Osteoblast (primary cell): ENCODE measurements around the gene PRMT1. TPM values are rescaled to one million over a fixed set of nuclear protein-coding genes. Genes with fewer than 3 reads are reported as not detected.

ENCODE experiments used
- DNase-seq: peaks from one replicate; pipeline ENCODE4 v3.0.0; 2011; ENCODE audit warnings: low spot score, mixed read lengths; ENCODE audit not compliant: insufficient read length; ENCODE audit errors: missing footprints
- H2AFZ ChIP-seq: 2 replicates; pipeline ENCODE4 v1.6.0; 2011; ENCODE audit warnings: mild to moderate bottlenecking, low read length
- H3K27ac ChIP-seq: 2 replicates; pipeline ENCODE4 v1.5.1; 2011; ENCODE audit warnings: mild to moderate bottlenecking, low read depth, low read length, moderate library complexity
- H3K27me3 ChIP-seq: 2 replicates; pipeline ENCODE4 v1.6.0; 2012; ENCODE audit warnings: mild to moderate bottlenecking, control low read depth, inconsistent platforms, low read length, moderate library complexity; ENCODE audit not compliant: insufficient read depth
- H3K36me3 ChIP-seq: 2 replicates; pipeline ENCODE4 v1.5.1; 2011; ENCODE audit warnings: mild to moderate bottlenecking, low read length, control low read depth, moderate library complexity; ENCODE audit not compliant: insufficient read depth
- H3K4me1 ChIP-seq: 2 replicates; pipeline ENCODE4 v1.5.1; 2011; ENCODE audit warnings: mild to moderate bottlenecking, low read length, control low read depth, moderate library complexity; ENCODE audit not compliant: insufficient read depth
- H3K4me2 ChIP-seq: 2 replicates; pipeline ENCODE4 v1.6.0; 2011; ENCODE audit warnings: mild to moderate bottlenecking, low read length; ENCODE audit not compliant: insufficient read depth
- H3K4me3 ChIP-seq: fragments of 200-600 bp; sonication (generic); 3 replicates; pipeline ENCODE4 v1.5.1; 2012; ENCODE audit warnings: mild to moderate bottlenecking, low read length, inconsistent platforms; ENCODE audit not compliant: insufficient read depth
- H3K79me2 ChIP-seq: 2 replicates; pipeline ENCODE4 v1.6.0; 2012; ENCODE audit warnings: mild to moderate bottlenecking, low read length, control low read depth, inconsistent platforms; ENCODE audit not compliant: insufficient read depth
- H3K9me3 ChIP-seq: 2 replicates; pipeline ENCODE4 v1.5.1; 2011; ENCODE audit warnings: low read depth, low read length, control low read depth
- H4K20me1 ChIP-seq: 2 replicates; pipeline ENCODE4 v1.6.0; 2012; ENCODE audit warnings: mild to moderate bottlenecking, low read length, control low read depth; ENCODE audit not compliant: insufficient read depth
- total RNA-seq: library from RNA; depleted of rRNA; stranded (reverse); fragments of >200 nt; gene quantifications from 2 replicates; pipeline ENCODE4 v1.2.3, GENCODE V29; 2012
- TF ChIP-seq, protein P1 (sequence below): IDR thresholded peaks from 2 replicates; pipeline ENCODE4 v1.5.1; 2011; ENCODE audit warnings: mild to moderate bottlenecking, low read depth, low read length, moderate library complexity; ENCODE audit errors: extremely low read depth

The PRMT1 gene
- total RNA-seq, 1 donor, result 208 TPM

DNA sequence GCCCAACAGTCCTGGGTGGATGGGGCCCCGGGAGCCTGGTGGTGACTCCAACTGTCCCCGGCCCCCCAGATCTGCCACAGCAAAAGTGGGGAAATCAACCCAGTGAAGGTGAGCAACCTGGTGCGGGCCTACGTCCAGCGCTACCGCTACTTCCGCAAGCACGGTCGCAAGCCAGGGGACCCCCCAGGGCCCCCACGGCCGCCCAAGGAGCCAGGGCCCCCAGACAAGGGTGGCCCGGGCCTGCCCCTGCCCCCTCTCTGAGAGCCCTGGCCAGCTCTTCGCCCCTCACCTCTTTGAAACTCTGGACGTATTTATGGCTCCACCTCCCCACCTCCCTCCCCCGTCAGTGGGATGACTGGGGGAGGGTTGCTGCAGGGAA, 18.9 kb upstream of the PRMT1 start:
- Histone ChIP-seq H3K4me3 (no peak overlapping the region), H3K4me1 (no peaks in the 10 kb centered on the region), H4K20me1 (peaks cover 13% of the 10 kb centered on the region), H3K27me3 (no peaks in the 10 kb centered on the region), H3K27ac (no peak overlapping the region), H2AFZ (no peak overlapping the region), H3K4me2 (no peak overlapping the region), H3K36me3 (peaks cover 76% of the 10 kb centered on the region), H3K79me2 (peaks cover 19% of the 10 kb centered on the region), H3K9me3 (no peaks in the 10 kb centered on the region)
- DNase-seq, result no peak
- TF ChIP-seq, protein P1, sequence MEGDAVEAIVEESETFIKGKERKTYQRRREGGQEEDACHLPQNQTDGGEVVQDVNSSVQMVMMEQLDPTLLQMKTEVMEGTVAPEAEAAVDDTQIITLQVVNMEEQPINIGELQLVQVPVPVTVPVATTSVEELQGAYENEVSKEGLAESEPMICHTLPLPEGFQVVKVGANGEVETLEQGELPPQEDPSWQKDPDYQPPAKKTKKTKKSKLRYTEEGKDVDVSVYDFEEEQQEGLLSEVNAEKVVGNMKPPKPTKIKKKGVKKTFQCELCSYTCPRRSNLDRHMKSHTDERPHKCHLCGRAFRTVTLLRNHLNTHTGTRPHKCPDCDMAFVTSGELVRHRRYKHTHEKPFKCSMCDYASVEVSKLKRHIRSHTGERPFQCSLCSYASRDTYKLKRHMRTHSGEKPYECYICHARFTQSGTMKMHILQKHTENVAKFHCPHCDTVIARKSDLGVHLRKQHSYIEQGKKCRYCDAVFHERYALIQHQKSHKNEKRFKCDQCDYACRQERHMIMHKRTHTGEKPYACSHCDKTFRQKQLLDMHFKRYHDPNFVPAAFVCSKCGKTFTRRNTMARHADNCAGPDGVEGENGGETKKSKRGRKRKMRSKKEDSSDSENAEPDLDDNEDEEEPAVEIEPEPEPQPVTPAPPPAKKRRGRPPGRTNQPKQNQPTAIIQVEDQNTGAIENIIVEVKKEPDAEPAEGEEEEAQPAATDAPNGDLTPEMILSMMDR, result no peak

DNA sequence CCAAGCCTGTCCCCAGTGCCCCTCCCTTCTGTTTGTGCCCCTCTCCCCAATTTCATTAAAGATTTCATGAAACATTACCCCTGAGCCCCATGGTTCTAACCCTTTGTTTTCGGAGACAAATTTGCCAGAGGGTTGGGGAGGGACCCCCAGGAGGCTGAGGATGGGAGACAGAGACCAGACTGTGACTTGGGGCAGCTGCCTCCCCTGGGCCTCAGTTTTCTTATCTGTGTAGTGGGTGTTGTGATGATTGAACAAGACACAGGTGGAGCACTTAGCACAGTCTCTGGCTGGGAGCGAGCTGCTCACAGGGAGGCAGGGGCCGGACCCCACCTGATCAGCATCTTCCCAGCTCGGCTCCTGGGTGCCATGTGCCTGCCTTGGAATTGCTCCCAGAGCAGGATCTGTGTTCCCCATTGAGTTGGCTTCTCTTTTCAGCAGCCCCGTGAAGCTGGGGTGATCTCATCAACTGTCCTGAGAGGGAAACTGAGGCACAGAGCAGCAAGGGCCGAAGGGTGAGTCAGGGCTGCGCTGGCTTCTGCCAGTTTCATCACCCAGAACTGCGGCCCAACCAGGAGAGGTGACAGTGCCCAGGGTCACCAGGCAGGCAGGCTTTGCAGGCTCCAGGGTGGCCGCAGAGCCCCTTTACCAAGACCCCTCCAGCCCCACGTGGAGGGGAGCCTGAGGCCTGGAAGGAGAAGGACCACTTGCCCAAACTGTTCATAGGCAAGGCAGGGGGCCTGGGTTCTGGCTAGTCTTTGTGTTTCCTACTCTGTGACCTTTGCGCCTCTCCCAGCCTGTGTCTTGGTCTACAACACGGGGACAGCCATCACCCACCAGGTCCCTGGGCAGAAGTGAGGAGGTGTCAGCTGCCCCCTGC, 18.3 kb upstream of the PRMT1 start:
- Histone ChIP-seq H3K4me3 (no peak overlapping the region), H4K20me1 (peaks cover 12% of the 10 kb centered on the region), H3K27me3 (no peaks in the 10 kb centered on the region), H2AFZ (no peak overlapping the region), H3K9me3 (no peaks in the 10 kb centered on the region), H3K4me1 (no peaks in the 10 kb centered on the region), H3K27ac (no peak overlapping the region), H3K79me2 (peaks cover 17% of the 10 kb centered on the region), H3K4me2 (no peak overlapping the region), H3K36me3 (peaks cover 74% of the 10 kb centered on the region)
- DNase-seq, result no peak
- TF ChIP-seq, protein P1, result no peak

- TF ChIP-seq, protein P1, result no peak
- Histone ChIP-seq H3K4me1 (peaks cover 5% of the 10 kb centered on the region), H3K4me2 (no peak overlapping the region), H2AFZ (no peak overlapping the region), H3K4me3 (no peak overlapping the region), H3K79me2 (peaks cover 18% of the 10 kb centered on the region), H3K27me3 (no peaks in the 10 kb centered on the region), H3K9me3 (no peaks in the 10 kb centered on the region), H3K27ac (no peak overlapping the region), H4K20me1 (peaks cover 15% of the 10 kb centered on the region), H3K36me3 (peaks cover 60% of the 10 kb centered on the region)
- no peak for DNase-seq
Measured at GRCh38 chr19:49660338-49660961, 16.6 kb upstream of the PRMT1 start.

GRCh38 chr19:49662011-49662410, 15.1 kb upstream of the PRMT1 start:
- H3K36me3 ChIP-seq, result peaks cover 44% of the 10 kb centered on the region
- no peak overlapping the region for H3K27ac ChIP-seq
- H2AFZ ChIP-seq, result no peak overlapping the region

More at GRCh38 chr19:49662011-49662410, 15.1 kb upstream of the PRMT1 start:
- peaks cover 13% of the 10 kb centered on the region for H4K20me1 ChIP-seq
- H3K4me3 ChIP-seq, result no peak overlapping the region
- no peaks in the 10 kb centered on the region for H3K9me3 ChIP-seq
- DNase-seq, result no peak
- no peaks in the 10 kb centered on the region for H3K27me3 ChIP-seq
- no peak overlapping the region for H3K4me2 ChIP-seq
- H3K4me1 ChIP-seq, result peaks cover 14% of the 10 kb centered on the region
- TF ChIP-seq, protein P1, result no peak
- peaks cover 27% of the 10 kb centered on the region for H3K79me2 ChIP-seq
